SW480 (cell line): Measurements from ENCODE around the gene TRDN.
"Not testable (repeated sequence)": the region's sequence is repeated elsewhere in the genome, so short reads cannot be mapped to it uniquely, and the experiment has no call there.

ENCODE experiments used
- DNase-seq: peaks from one replicate; pipeline ENCODE4 v3.0.0-alpha.2; 2016; ENCODE audit warnings: low spot score

The TRDN gene

GRCh38 chr6:123295181-123295580 is 341.6 kb downstream of the TRDN start:
- DNase-seq = no peak

- no peak for DNase-seq
Measured at GRCh38 chr6:123288649-123289048, 348.1 kb downstream of the TRDN start.

- DNase-seq = no peak
Measured at GRCh38 chr6:123276546-123276980, 360.2 kb downstream of the TRDN start.

GRCh38 chr6:123263981-123264380 is 372.8 kb downstream of the TRDN start:
- DNase-seq = no peak

GRCh38 chr6:123240626-123241025 is 396.1 kb downstream of the TRDN start:
- DNase-seq = no peak

GRCh38 chr6:123233336-123233735 is 403.4 kb downstream of the TRDN start:
- DNase-seq = no peak

- not testable (repeated sequence) for DNase-seq
Measured at GRCh38 chr6:123227789-123228188, 409.0 kb downstream of the TRDN start.

GRCh38 chr6:123226398-123226797 is 410.4 kb downstream of the TRDN start:
- no peak for DNase-seq

- no peak for DNase-seq
Measured at GRCh38 chr6:123224077-123224476, 412.7 kb downstream of the TRDN start.

- no peak for DNase-seq
Measured at GRCh38 chr6:123223461-123223860, 413.3 kb downstream of the TRDN start.

- no peak for DNase-seq
Measured at GRCh38 chr6:123215211-123215610, 421.5 kb downstream of the TRDN start.

GRCh38 chr6:123214433-123214832 is 422.3 kb downstream of the TRDN start:
- DNase-seq = no peak

- no peak for DNase-seq
Measured at GRCh38 chr6:123213921-123214320, 422.8 kb downstream of the TRDN start.

GRCh38 chr6:123211777-123212545 is 424.8 kb downstream of the TRDN start:
- no peak for DNase-seq

- DNase-seq = no peak
Measured at GRCh38 chr6:123210645-123211044, 426.1 kb downstream of the TRDN start.

GRCh38 chr6:123207967-123208510 is 428.7 kb downstream of the TRDN start:
- no peak for DNase-seq

- no peak for DNase-seq
Measured at GRCh38 chr6:123203928-123204327, 432.8 kb downstream of the TRDN start.

GRCh38 chr6:123201869-123202372 is 434.8 kb downstream of the TRDN start:
- DNase-seq = no peak

GRCh38 chr6:123193298-123193697 is 443.5 kb downstream of the TRDN start:
- DNase-seq = no peak

- no peak for DNase-seq
Measured at GRCh38 chr6:123189816-123190215, 446.9 kb downstream of the TRDN start.

GRCh38 chr6:123182998-123183397 is 453.8 kb downstream of the TRDN start:
- DNase-seq = no peak

- DNase-seq = no peak
Measured at GRCh38 chr6:123176706-123177105, 460.0 kb downstream of the TRDN start.

- DNase-seq = no peak
Measured at GRCh38 chr6:123171341-123172115, 465.2 kb downstream of the TRDN start.
